Measurements from ENCODE around the gene DSCAM.

DSCAM gene

DNA sequence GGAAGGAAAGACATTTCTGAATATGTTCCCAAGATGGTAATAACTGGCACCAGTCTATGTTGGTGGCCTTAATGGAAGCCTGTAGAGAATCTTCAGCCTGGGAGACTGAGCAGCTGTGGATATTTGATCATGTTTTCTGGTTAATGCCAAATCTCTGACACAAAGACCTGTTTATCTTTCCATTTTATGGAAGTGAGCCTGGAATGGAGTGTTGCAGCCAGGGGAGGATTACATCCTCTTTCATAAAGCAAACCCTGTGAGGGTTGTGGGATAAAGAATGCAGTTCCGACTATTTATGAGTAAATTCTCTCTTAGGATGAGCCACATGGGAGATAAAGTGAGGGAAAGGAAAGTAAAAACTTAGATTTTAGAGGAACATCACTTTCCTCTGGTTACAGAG is 835.6 kb downstream of the DSCAM start:
- DNase-seq = no peak
- in situ Hi-C loops (cut with HindIII; ENCODE audit: low pct_ligation_motif_present, low pct_unique_long_range_greater_than_20kb, low sequenced_read_pairs) = no loop called here

- DNase-seq = no peak
- in situ Hi-C loops (cut with HindIII; ENCODE audit: low pct_ligation_motif_present, low pct_unique_long_range_greater_than_20kb, low sequenced_read_pairs) = no loop called here
Observed at GRCh38 chr21:40002978-40003377, 844.0 kb downstream of the DSCAM start.

GRCh38 chr21:39984286-39984991 is 862.5 kb downstream of the DSCAM start:
- no peak for DNase-seq
- in situ Hi-C loops (cut with HindIII; ENCODE audit: low pct_ligation_motif_present, low pct_unique_long_range_greater_than_20kb, low sequenced_read_pairs) = no loop called here

GRCh38 chr21:39980241-39980820 is 866.6 kb downstream of the DSCAM start:
- in situ Hi-C loops (cut with HindIII; ENCODE audit: low pct_ligation_motif_present, low pct_unique_long_range_greater_than_20kb, low sequenced_read_pairs) = no loop called here
- no peak for DNase-seq

GRCh38 chr21:39979321-39979720 is 867.6 kb downstream of the DSCAM start:
- in situ Hi-C loops (cut with HindIII; ENCODE audit: low pct_ligation_motif_present, low pct_unique_long_range_greater_than_20kb, low sequenced_read_pairs) = no loop called here
- no peak for DNase-seq

- in situ Hi-C loops (cut with HindIII; ENCODE audit: low pct_ligation_motif_present, low pct_unique_long_range_greater_than_20kb, low sequenced_read_pairs) = no loop called here
- DNase-seq = no peak
Observed at GRCh38 chr21:39976800-39977199, 870.2 kb downstream of the DSCAM start.

GRCh38 chr21:39972976-39973770 is 873.8 kb downstream of the DSCAM start:
- in situ Hi-C loops (cut with HindIII; ENCODE audit: low pct_ligation_motif_present, low pct_unique_long_range_greater_than_20kb, low sequenced_read_pairs) = no loop called here
- no peak for DNase-seq

GRCh38 chr21:39972471-39972870 is 874.5 kb downstream of the DSCAM start:
- in situ Hi-C loops (cut with HindIII; ENCODE audit: low pct_ligation_motif_present, low pct_unique_long_range_greater_than_20kb, low sequenced_read_pairs) = no loop called here
- DNase-seq = no peak

- DNase-seq = no peak
- in situ Hi-C loops (cut with HindIII; ENCODE audit: low pct_ligation_motif_present, low pct_unique_long_range_greater_than_20kb, low sequenced_read_pairs) = no loop called here
Observed at GRCh38 chr21:39971956-39972355, 875.0 kb downstream of the DSCAM start.

DNA sequence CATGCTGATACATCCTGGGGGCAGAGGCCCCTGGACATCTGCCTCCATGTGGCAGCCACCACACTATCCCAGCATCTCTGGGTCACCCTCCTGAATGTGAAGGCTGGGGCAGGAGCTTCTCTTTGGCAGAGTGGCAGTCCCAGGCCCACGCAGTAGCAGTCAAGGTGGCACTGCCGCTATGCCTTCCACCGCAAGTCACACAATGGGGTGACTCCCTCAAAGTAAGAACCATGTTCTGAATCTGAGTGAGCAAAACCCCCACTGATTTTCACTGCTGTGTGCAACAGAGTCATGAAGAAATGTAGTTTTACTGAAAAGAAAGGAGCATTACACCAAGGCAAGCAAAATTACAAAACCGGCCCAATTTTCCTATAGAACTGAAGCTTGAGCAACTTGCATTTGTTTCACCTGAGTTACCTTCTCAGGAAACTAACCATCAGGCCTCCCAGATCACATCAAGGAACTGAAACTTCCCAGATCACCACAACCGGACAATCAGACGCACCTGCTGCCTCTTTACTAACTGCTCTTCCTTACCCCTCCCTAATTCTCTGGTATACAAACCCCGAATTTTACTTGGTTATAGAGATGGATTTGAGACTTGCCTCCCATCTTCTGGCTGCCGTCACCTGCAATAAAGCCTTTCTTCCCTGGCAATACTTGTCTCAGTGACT is 877.1 kb downstream of the DSCAM start:
- no peak for DNase-seq
- in situ Hi-C loops (cut with HindIII; ENCODE audit: low pct_ligation_motif_present, low pct_unique_long_range_greater_than_20kb, low sequenced_read_pairs) = no loop called here

GRCh38 chr21:39968010-39968409 is 878.9 kb downstream of the DSCAM start:
- in situ Hi-C loops (cut with HindIII; ENCODE audit: low pct_ligation_motif_present, low pct_unique_long_range_greater_than_20kb, low sequenced_read_pairs) = no loop called here
- no peak for DNase-seq

DNA sequence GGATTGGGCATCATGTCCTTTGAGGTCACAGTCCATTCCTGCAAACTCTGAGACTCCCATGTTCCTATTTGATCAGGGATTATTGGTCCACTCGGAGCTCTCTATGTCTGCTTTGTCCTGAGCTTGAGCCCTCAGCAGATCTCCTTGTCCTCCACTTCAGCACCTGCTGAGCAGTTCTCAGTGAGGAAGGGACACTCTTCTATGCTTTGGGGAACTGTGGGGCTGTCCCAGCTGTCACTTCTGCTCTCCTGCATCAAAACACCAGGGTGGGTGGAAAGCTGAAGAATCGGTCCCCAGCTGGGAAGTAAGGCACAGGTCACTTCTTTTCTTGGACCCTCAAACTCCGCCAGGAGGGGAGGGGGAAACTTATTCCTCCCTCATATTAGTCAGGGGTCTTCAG is 880.2 kb downstream of the DSCAM start:
- no peak for DNase-seq
- in situ Hi-C loops (cut with HindIII; ENCODE audit: low pct_ligation_motif_present, low pct_unique_long_range_greater_than_20kb, low sequenced_read_pairs) = no loop called here

GRCh38 chr21:39965026-39965425 is 881.9 kb downstream of the DSCAM start:
- in situ Hi-C loops (cut with HindIII; ENCODE audit: low pct_ligation_motif_present, low pct_unique_long_range_greater_than_20kb, low sequenced_read_pairs) = no loop called here
- no peak for DNase-seq

- in situ Hi-C loops (cut with HindIII; ENCODE audit: low pct_ligation_motif_present, low pct_unique_long_range_greater_than_20kb, low sequenced_read_pairs) = no loop called here
- DNase-seq = no peak
Observed at GRCh38 chr21:39961251-39961650, 885.7 kb downstream of the DSCAM start.
